Measurements from ENCODE around the gene POMT1.

GRCh38 chr9:131537946-131538345 lies 35.2 kb downstream of the POMT1 start:
- no peak for TF ChIP-seq CTCF (IDR thresholded peaks at IDR 0.05 in 4 of 5, conservative IDR thresholded peaks at IDR 0.05 in 1 of 5)
- TF ChIP-seq POLR2A (IDR thresholded peaks at IDR 0.05) = no peak
